Measurements from ENCODE around the gene ADAMTS12. TPM values are rescaled to one million over a fixed set of nuclear protein-coding genes. Genes with fewer than 3 reads are reported as not detected.
A peak's percentile ranks its signal among the peaks of the same experiment; 100 is the strongest.

ADAMTS12 gene
- total and polyA plus RNA-seq, 2 donors (not counting 1 experiment from before 2014, with no cell fraction given) = 10.7 to 44.8 TPM

GRCh38 chr5:33482335-33482734, 409.5 kb downstream of the ADAMTS12 start:
- Histone ChIP-seq H3K9ac (ENCODE audit: insufficient read depth, low read length) (no peak overlapping the region), H3K27ac (ENCODE audit: insufficient read depth, low read length) (no peak overlapping the region), H3K4me3 (replicated peaks in 1 of 4; ENCODE audit: control extremely low read depth in 1 of 4, insufficient read depth in 1 of 4, low read depth in 3 of 4, low read length in 4 of 4) (no peak overlapping the region), H3K4me2 (ENCODE audit: extremely low read depth, insufficient read depth, low read length) (no peak overlapping the region), H3K4me1 (ENCODE audit: control insufficient read depth, extremely low read depth, insufficient read depth, low read length) (no peaks in the 10 kb centered on the region), H2AFZ (ENCODE audit: low read length) (no peak overlapping the region), H3K27me3 (ENCODE audit: control insufficient read depth, insufficient read depth, low read length) (no peaks in the 10 kb centered on the region), H3K79me2 (ENCODE audit: control insufficient read depth, insufficient read depth, low read length) (no peaks in the 10 kb centered on the region), H3K9me3 (ENCODE audit: control insufficient read depth, insufficient read depth, low read depth, low read length) (no peaks in the 10 kb centered on the region), H3K36me3 (ENCODE audit: control insufficient read depth, insufficient read depth, low read length) (no peaks in the 10 kb centered on the region), H4K20me1 (ENCODE audit: control insufficient read depth, extremely low read depth, insufficient read depth, low read length) (no peaks in the 10 kb centered on the region)
- no peak for DNase-seq (ENCODE audit: low read depth in 2 of 2)
- TF ChIP-seq CTCF (conservative IDR thresholded peaks at IDR 0.05 in 1 of 2, IDR thresholded peaks at IDR 0.05 in 1 of 2; ENCODE audit: low read depth in 1 of 2, low read length in 2 of 2) (no peak), EZH2 (IDR thresholded peaks at IDR 0.05; ENCODE audit: low read length, missing control alignments) (no peak)

- Histone ChIP-seq H3K4me1 (ENCODE audit: control insufficient read depth, extremely low read depth, insufficient read depth, low read length) (no peaks in the 10 kb centered on the region), H3K9me3 (ENCODE audit: control insufficient read depth, insufficient read depth, low read depth, low read length) (no peaks in the 10 kb centered on the region), H3K4me3 (replicated peaks in 1 of 4; ENCODE audit: control extremely low read depth in 1 of 4, insufficient read depth in 1 of 4, low read depth in 3 of 4, low read length in 4 of 4) (no peak overlapping the region), H3K79me2 (ENCODE audit: control insufficient read depth, insufficient read depth, low read length) (no peaks in the 10 kb centered on the region), H3K27me3 (ENCODE audit: control insufficient read depth, insufficient read depth, low read length) (no peaks in the 10 kb centered on the region), H2AFZ (ENCODE audit: low read length) (no peak overlapping the region), H4K20me1 (ENCODE audit: control insufficient read depth, extremely low read depth, insufficient read depth, low read length) (no peaks in the 10 kb centered on the region), H3K9ac (ENCODE audit: insufficient read depth, low read length) (no peak overlapping the region), H3K4me2 (ENCODE audit: extremely low read depth, insufficient read depth, low read length) (no peak overlapping the region), H3K36me3 (ENCODE audit: control insufficient read depth, insufficient read depth, low read length) (no peaks in the 10 kb centered on the region), H3K27ac (ENCODE audit: insufficient read depth, low read length) (no peak overlapping the region)
- no peak for DNase-seq (ENCODE audit: low read depth in 2 of 2)
- TF ChIP-seq EZH2 (IDR thresholded peaks at IDR 0.05; ENCODE audit: low read length, missing control alignments) (no peak), CTCF (conservative IDR thresholded peaks at IDR 0.05 in 1 of 2, IDR thresholded peaks at IDR 0.05 in 1 of 2; ENCODE audit: low read depth in 1 of 2, low read length in 2 of 2) (no peak)
These were observed 410.9 kb downstream of the ADAMTS12 start for GRCh38 chr5:33480876-33481275.

GRCh38 chr5:33479311-33479710, 412.5 kb downstream of the ADAMTS12 start:
- Histone ChIP-seq H3K27me3 (ENCODE audit: control insufficient read depth, insufficient read depth, low read length) (no peaks in the 10 kb centered on the region), H3K79me2 (ENCODE audit: control insufficient read depth, insufficient read depth, low read length) (no peaks in the 10 kb centered on the region), H2AFZ (ENCODE audit: low read length) (no peak overlapping the region), H4K20me1 (ENCODE audit: control insufficient read depth, extremely low read depth, insufficient read depth, low read length) (no peaks in the 10 kb centered on the region), H3K9me3 (ENCODE audit: control insufficient read depth, insufficient read depth, low read depth, low read length) (no peaks in the 10 kb centered on the region), H3K27ac (ENCODE audit: insufficient read depth, low read length) (no peak overlapping the region), H3K4me1 (ENCODE audit: control insufficient read depth, extremely low read depth, insufficient read depth, low read length) (no peaks in the 10 kb centered on the region), H3K4me3 (replicated peaks in 1 of 4; ENCODE audit: control extremely low read depth in 1 of 4, insufficient read depth in 1 of 4, low read depth in 3 of 4, low read length in 4 of 4) (no peak overlapping the region), H3K4me2 (ENCODE audit: extremely low read depth, insufficient read depth, low read length) (no peak overlapping the region), H3K9ac (ENCODE audit: insufficient read depth, low read length) (no peak overlapping the region), H3K36me3 (ENCODE audit: control insufficient read depth, insufficient read depth, low read length) (no peaks in the 10 kb centered on the region)
- TF ChIP-seq EZH2 (IDR thresholded peaks at IDR 0.05; ENCODE audit: low read length, missing control alignments) (no peak), CTCF (conservative IDR thresholded peaks at IDR 0.05 in 1 of 2, IDR thresholded peaks at IDR 0.05 in 1 of 2; ENCODE audit: low read depth in 1 of 2, low read length in 2 of 2) (no peak)
- peak in 1 of 2 donors; percentile 26 for DNase-seq (ENCODE audit: low read depth in 2 of 2)
